GM04503 (cell line): ENCODE results near the gene MYF6.

Experiments used
- DNase-seq: peaks from one replicate; pipeline ENCODE4 v3.0.0-alpha.2; 2012; ENCODE audit warnings: low read depth

Gene MYF6

GRCh38 chr12:80707126-80707829 is at the start of gene MYF6:
TSS of gene MYF6 (plus strand) at chr12:80707634. CDS start at chr12:80707720, 86 bp downstream.
- DNase-seq = no peak

- no peak for DNase-seq
Observed at GRCh38 chr12:80659512-80660063, 47.8 kb upstream of the MYF6 start.

- no peak for DNase-seq
Observed at GRCh38 chr12:80662586-80662985, 44.8 kb upstream of the MYF6 start.

GRCh38 chr12:80670214-80670613 is 37.2 kb upstream of the MYF6 start:
- DNase-seq = no peak

- DNase-seq = peak; percentile 10
Observed at GRCh38 chr12:80676042-80676636, 31.3 kb upstream of the MYF6 start.

GRCh38 chr12:80676856-80677255 is 30.6 kb upstream of the MYF6 start:
- no peak for DNase-seq

- no peak for DNase-seq
Observed at GRCh38 chr12:80677994-80678393, 29.4 kb upstream of the MYF6 start.

- no peak for DNase-seq
Observed at GRCh38 chr12:80679346-80680131, 27.9 kb upstream of the MYF6 start.

GRCh38 chr12:80681287-80681686 is 26.1 kb upstream of the MYF6 start:
- DNase-seq = no peak

GRCh38 chr12:80681786-80682185 is 25.6 kb upstream of the MYF6 start:
- DNase-seq = no peak

- no peak for DNase-seq
Observed at GRCh38 chr12:80684077-80684495, 23.3 kb upstream of the MYF6 start.

GRCh38 chr12:80690090-80690489 is 17.3 kb upstream of the MYF6 start:
- DNase-seq = no peak

- no peak for DNase-seq
Observed at GRCh38 chr12:80690513-80690912, 16.9 kb upstream of the MYF6 start.

GRCh38 chr12:80692114-80692513 is 15.3 kb upstream of the MYF6 start:
- DNase-seq = no peak

GRCh38 chr12:80697270-80697887 is 10.1 kb upstream of the MYF6 start:
- DNase-seq = no peak

GRCh38 chr12:80698256-80698655 is 9.2 kb upstream of the MYF6 start:
- no peak for DNase-seq

GRCh38 chr12:80698847-80699542 is 8.4 kb upstream of the MYF6 start:
- no peak for DNase-seq

- DNase-seq = no peak
Observed at GRCh38 chr12:80700327-80700726, 7.1 kb upstream of the MYF6 start.

GRCh38 chr12:80701388-80701787 is 6.0 kb upstream of the MYF6 start:
- DNase-seq = no peak

GRCh38 chr12:80702889-80703805 is 4.3 kb upstream of the MYF6 start:
- DNase-seq = peak; percentile 25

- no peak for DNase-seq
Observed at GRCh38 chr12:80704420-80704819, 3.0 kb upstream of the MYF6 start.
